ENCODE data around the gene ZFP92.

ZFP92 gene

GRCh38 chrX:153449368-153450113 lies 38.3 kb downstream of the ZFP92 start:
- no peaks in the 10 kb centered on the region for H3K4me1 ChIP-seq
- H3K79me2 ChIP-seq: no peaks in the 10 kb centered on the region
- no peaks in the 10 kb centered on the region for H3K27me3 ChIP-seq (ENCODE audit: control insufficient read depth, insufficient read depth, low read length)
- H3K9ac ChIP-seq: no peak overlapping the region
- no peak overlapping the region for H3K4me2 ChIP-seq (ENCODE audit: low read length)
- no peaks in the 10 kb centered on the region for H3K36me3 ChIP-seq (ENCODE audit: control insufficient read depth, insufficient read depth, low read length)
- H3K9me3 ChIP-seq (ENCODE audit: control insufficient read depth, low read length): no peaks in the 10 kb centered on the region
- no peak for TF ChIP-seq CTCF (IDR thresholded peaks at IDR 0.05)
- no peak overlapping the region for H2AFZ ChIP-seq
- H3K27ac ChIP-seq: no peak overlapping the region
- no peak overlapping the region for H3K4me3 ChIP-seq (ENCODE audit: low read depth, low read length)

GRCh38 chrX:153450114-153450948 lies 39.1 kb downstream of the ZFP92 start:
- Histone ChIP-seq H3K9ac (no peak overlapping the region), H3K27ac (no peak overlapping the region), H2AFZ (no peak overlapping the region), H3K4me3 (ENCODE audit: low read depth, low read length) (no peak overlapping the region), H3K9me3 (ENCODE audit: control insufficient read depth, low read length) (no peaks in the 10 kb centered on the region), H3K4me1 (no peaks in the 10 kb centered on the region), H3K36me3 (ENCODE audit: control insufficient read depth, insufficient read depth, low read length) (no peaks in the 10 kb centered on the region), H3K79me2 (no peaks in the 10 kb centered on the region), H3K27me3 (ENCODE audit: control insufficient read depth, insufficient read depth, low read length) (no peaks in the 10 kb centered on the region), H3K4me2 (ENCODE audit: low read length) (no peak overlapping the region)
- TF ChIP-seq CTCF (IDR thresholded peaks at IDR 0.05): no peak

GRCh38 chrX:153450949-153451277 lies 39.6 kb downstream of the ZFP92 start:
- Histone ChIP-seq H3K4me2 (ENCODE audit: low read length) (no peak overlapping the region), H3K4me3 (ENCODE audit: low read depth, low read length) (no peak overlapping the region), H3K9ac (no peak overlapping the region), H3K27me3 (ENCODE audit: control insufficient read depth, insufficient read depth, low read length) (no peaks in the 10 kb centered on the region), H3K9me3 (ENCODE audit: control insufficient read depth, low read length) (no peaks in the 10 kb centered on the region), H3K36me3 (ENCODE audit: control insufficient read depth, insufficient read depth, low read length) (no peaks in the 10 kb centered on the region), H2AFZ (no peak overlapping the region), H3K4me1 (no peaks in the 10 kb centered on the region), H3K79me2 (no peaks in the 10 kb centered on the region), H3K27ac (no peak overlapping the region)
- no peak for TF ChIP-seq CTCF (IDR thresholded peaks at IDR 0.05)

- Histone ChIP-seq H3K36me3 (ENCODE audit: control insufficient read depth, insufficient read depth, low read length) (no peaks in the 10 kb centered on the region), H3K27ac (no peak overlapping the region), H3K4me2 (ENCODE audit: low read length) (no peak overlapping the region), H2AFZ (no peak overlapping the region), H3K4me3 (ENCODE audit: low read depth, low read length) (no peak overlapping the region), H3K79me2 (no peaks in the 10 kb centered on the region), H3K27me3 (ENCODE audit: control insufficient read depth, insufficient read depth, low read length) (no peaks in the 10 kb centered on the region), H3K9me3 (ENCODE audit: control insufficient read depth, low read length) (no peaks in the 10 kb centered on the region), H3K4me1 (no peaks in the 10 kb centered on the region), H3K9ac (no peak overlapping the region)
- no peak for TF ChIP-seq CTCF (IDR thresholded peaks at IDR 0.05)
Measured at GRCh38 chrX:153454901-153455550, 43.8 kb downstream of the ZFP92 start.
